WI38 (cell line): Measurements from ENCODE around the gene FXR2.

ENCODE experiments used
- H3K4me3 ChIP-seq: 2 replicates; pipeline ENCODE4 v1.5.1; 2011; ENCODE audit warnings: low read depth, mild to moderate bottlenecking, control low read depth, low read length
- CTCF ChIP-seq: IDR thresholded peaks from 2 replicates; pipeline ENCODE4 v1.5.1; 2012; ENCODE audit warnings: low read depth, mild to moderate bottlenecking, control low read depth, low read length

The FXR2 gene

GRCh38 chr17:7583253-7584109 lies 31.2 kb downstream of the FXR2 start, which contains the start of gene MPDU1:
TSS of gene MPDU1 (plus strand) at chr17:7583852. CDS start at chr17:7583863, 11 bp downstream.
- H3K4me3 ChIP-seq: peak within 1 kb of the TSS; percentile 74
- no peak for TF ChIP-seq CTCF

- H3K4me3 ChIP-seq: peak overlapping the region; percentile 74
These were observed 32.1 kb downstream of the FXR2 start for GRCh38 chr17:7582396-7583252.

GRCh38 chr17:7580604-7581575 lies 33.8 kb downstream of the FXR2 start:
- no peak for TF ChIP-seq CTCF

More at GRCh38 chr17:7582396-7583252, 32.1 kb downstream of the FXR2 start:
- TF ChIP-seq CTCF: no peak

GRCh38 chr17:7579834-7580603 lies 34.7 kb downstream of the FXR2 start:
- H3K4me3 ChIP-seq: peak overlapping the region; percentile 36
- TF ChIP-seq CTCF: no peak

More at GRCh38 chr17:7580604-7581575, 33.8 kb downstream of the FXR2 start:
- no peak overlapping the region for H3K4me3 ChIP-seq

GRCh38 chr17:7579001-7579833 lies 35.5 kb downstream of the FXR2 start, which contains the start of gene CD68:
TSS of gene CD68 (plus strand) at chr17:7579638. CDS start at chr17:7579678, 40 bp downstream.
- TF ChIP-seq CTCF: no peak
- peak within 1 kb of the TSS; percentile 36 for H3K4me3 ChIP-seq
